ENCODE results near the gene RAB5B.
"Not testable (repeated sequence)": the region's sequence is repeated elsewhere in the genome, so short reads cannot be mapped to it uniquely, and the experiment has no call there.

Gene RAB5B

GRCh38 chr12:55982319-55982936 is 8.6 kb downstream of the RAB5B start:
- no peak for DNase-seq (ENCODE audit: low read depth, low spot score)

GRCh38 chr12:55983232-55983842 is 9.5 kb downstream of the RAB5B start:
- DNase-seq (ENCODE audit: low read depth, low spot score): no peak

GRCh38 chr12:55984861-55985260 is 11.0 kb downstream of the RAB5B start:
- DNase-seq (ENCODE audit: low read depth, low spot score): no peak

- DNase-seq (ENCODE audit: low read depth, low spot score): no peak
These were observed 11.5 kb downstream of the RAB5B start for GRCh38 chr12:55985341-55985740.

- DNase-seq (ENCODE audit: low read depth, low spot score): not testable (repeated sequence)
These were observed 12.1 kb downstream of the RAB5B start for GRCh38 chr12:55985976-55986375.

GRCh38 chr12:55991110-55991509 is 17.2 kb downstream of the RAB5B start:
- no peak for DNase-seq (ENCODE audit: low read depth, low spot score)

GRCh38 chr12:55993230-55993853 is 19.5 kb downstream of the RAB5B start:
- no peak for DNase-seq (ENCODE audit: low read depth, low spot score)

- no peak for DNase-seq (ENCODE audit: low read depth, low spot score)
These were observed 21.5 kb downstream of the RAB5B start for GRCh38 chr12:55995366-55995765.

- DNase-seq (ENCODE audit: low read depth, low spot score): peak; percentile 81
These were observed 22.4 kb downstream of the RAB5B start for GRCh38 chr12:55996201-55996714.

- peak; percentile 98 for DNase-seq (ENCODE audit: low read depth, low spot score)
These were observed 23.0 kb downstream of the RAB5B start, which contains the start of gene SUOX for GRCh38 chr12:55996715-55997534. TSS of gene SUOX (plus strand) at chr12:55997276. CDS start at chr12:56002222, 4,946 bp downstream.

- no peak for DNase-seq (ENCODE audit: low read depth, low spot score)
These were observed 23.6 kb downstream of the RAB5B start for GRCh38 chr12:55997535-55997859.

- DNase-seq (ENCODE audit: low read depth, low spot score): not testable (repeated sequence)
These were observed 25.6 kb downstream of the RAB5B start for GRCh38 chr12:55999522-55999921.

- DNase-seq (ENCODE audit: low read depth, low spot score): not testable (repeated sequence)
These were observed 26.2 kb downstream of the RAB5B start for GRCh38 chr12:55999999-56000540.

- no peak for DNase-seq (ENCODE audit: low read depth, low spot score)
These were observed 27.7 kb downstream of the RAB5B start for GRCh38 chr12:56001487-56002100.

- DNase-seq (ENCODE audit: low read depth, low spot score): not testable (repeated sequence)
These were observed 29.5 kb downstream of the RAB5B start for GRCh38 chr12:56003376-56003775.

- DNase-seq (ENCODE audit: low read depth, low spot score): no peak
These were observed 30.3 kb downstream of the RAB5B start for GRCh38 chr12:56004211-56004610.

GRCh38 chr12:56007564-56008559 is 34.0 kb downstream of the RAB5B start:
- peak; percentile 51 for DNase-seq (ENCODE audit: low read depth, low spot score)

- DNase-seq (ENCODE audit: low read depth, low spot score): no peak
These were observed 36.3 kb downstream of the RAB5B start for GRCh38 chr12:56010111-56010570.

GRCh38 chr12:56011509-56012090 is 37.7 kb downstream of the RAB5B start:
- no peak for DNase-seq (ENCODE audit: low read depth, low spot score)

GRCh38 chr12:56013482-56013881 is 39.6 kb downstream of the RAB5B start:
- no peak for DNase-seq (ENCODE audit: low read depth, low spot score)
